ENCODE data around the gene NHLRC3. TPM values are rescaled to one million over a fixed set of nuclear protein-coding genes. Genes with fewer than 3 reads are reported as not detected.
"Not testable (repeated sequence)": the region's sequence is repeated elsewhere in the genome, so short reads cannot be mapped to it uniquely, and the experiment has no call there.

NHLRC3 gene
- 10 to 100 TPM in 2 of 4 donors, 1 to 10 TPM in 2; 5.9 to 24.5 (median 11.1) TPM for total RNA-seq

GRCh38 chr13:39037880-39038568 lies at the start of gene NHLRC3, which contains the start of gene PROSER1:
Gene NHLRC3 (plus strand): TSS chr13:39038456. CDS start chr13:39038640, 184 bp downstream.
Gene PROSER1 (minus strand): TSS chr13:39038089. CDS start chr13:39037242, 847 bp downstream.
- peak; percentile 94 to 95 for DNase-seq (ENCODE audit: low spot score in 2 of 2)
- peak within 1 kb of the TSS; percentile 83 for H3K4me3 ChIP-seq
- H3K9me3 ChIP-seq, result no peaks in the 10 kb centered on the region
- H3K27me3 ChIP-seq, result no peaks in the 10 kb centered on the region
- H3K27ac ChIP-seq, result peak within 1 kb of the TSS; percentile 82
- H3K4me1 ChIP-seq, result peaks cover 49% of the 10 kb centered on the region
- H3K36me3 ChIP-seq, result no peaks in the 10 kb centered on the region
- no peak for TF ChIP-seq CTCF (IDR thresholded peaks at IDR 0.05)
- no peak for TF ChIP-seq EP300 (IDR thresholded peaks at IDR 0.05)
- TF ChIP-seq POLR2A (IDR thresholded peaks at IDR 0.05), result no peak
- peak in 1 of 3 donors; percentile 45 for TF ChIP-seq POLR2AphosphoS5 (IDR thresholded peaks at IDR 0.05)
- WGBS, result under 1% methylated on average over 28 of the region's 41 CpGs

- Histone ChIP-seq H3K4me3 (no peak within 1 kb of the TSS), H3K27me3 (no peaks in the 10 kb centered on the region), H3K36me3 (no peaks in the 10 kb centered on the region), H3K4me1 (no peaks in the 10 kb centered on the region), H3K27ac (no peak within 1 kb of the TSS), H3K9me3 (no peaks in the 10 kb centered on the region)
- no peak for TF ChIP-seq CTCF (IDR thresholded peaks at IDR 0.05)
- TF ChIP-seq POLR2A (IDR thresholded peaks at IDR 0.05), result no peak
- TF ChIP-seq EP300 (IDR thresholded peaks at IDR 0.05), result no peak
- no peak for TF ChIP-seq POLR2AphosphoS5 (IDR thresholded peaks at IDR 0.05)
- DNase-seq (ENCODE audit: low spot score in 2 of 2), result no peak
Measured at GRCh38 chr13:38990693-38991092, 47.6 kb upstream of the NHLRC3 start, which contains the start of gene STOML3. Gene STOML3 (minus strand): TSS chr13:38990831. CDS start chr13:38990721, 110 bp downstream.

- no peaks in the 10 kb centered on the region for H3K9me3 ChIP-seq
- no peaks in the 10 kb centered on the region for H3K27me3 ChIP-seq
- no peaks in the 10 kb centered on the region for H3K36me3 ChIP-seq
- TF ChIP-seq EP300 (IDR thresholded peaks at IDR 0.05) (no peak), POLR2A (IDR thresholded peaks at IDR 0.05) (no peak), CTCF (IDR thresholded peaks at IDR 0.05) (no peak)
- H3K4me1 ChIP-seq, result no peaks in the 10 kb centered on the region
- 69% methylated on average over 4 of the region's 4 CpGs for WGBS
- H3K27ac ChIP-seq, result no peak overlapping the region
- H3K4me3 ChIP-seq, result no peak overlapping the region
- DNase-seq (ENCODE audit: low spot score in 2 of 2), result no peak
Measured at GRCh38 chr13:38993381-38993780, 44.9 kb upstream of the NHLRC3 start.

DNA sequence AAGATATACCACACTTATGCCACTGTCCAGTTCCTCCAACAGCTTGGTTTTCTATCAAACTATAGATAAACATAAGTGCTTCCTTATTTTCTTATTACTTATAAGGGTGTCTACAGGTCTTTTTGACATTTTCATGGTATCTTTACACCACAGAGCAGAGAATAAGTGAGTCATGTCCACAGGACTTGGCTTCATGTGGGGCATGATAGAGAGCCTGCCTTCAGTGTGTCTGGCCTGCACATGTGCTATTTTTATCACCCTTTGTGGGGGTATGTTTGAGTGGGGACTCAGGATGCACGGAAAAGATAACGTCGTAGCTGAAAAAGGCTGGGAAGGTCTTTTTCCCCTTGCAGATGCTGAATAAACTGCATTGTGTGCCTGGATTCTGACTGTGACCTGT lies 39.5 kb upstream of the NHLRC3 start:
- no peaks in the 10 kb centered on the region for H3K4me1 ChIP-seq
- no peak for DNase-seq (ENCODE audit: low spot score in 2 of 2)
- H3K27ac ChIP-seq, result no peak overlapping the region
- H3K27me3 ChIP-seq, result no peaks in the 10 kb centered on the region
- WGBS, result 71% methylated on average over 3 of the region's 3 CpGs
- H3K36me3 ChIP-seq, result no peaks in the 10 kb centered on the region
- TF ChIP-seq EP300 (IDR thresholded peaks at IDR 0.05) (no peak), CTCF (IDR thresholded peaks at IDR 0.05) (no peak), POLR2AphosphoS5 (IDR thresholded peaks at IDR 0.05) (no peak), POLR2A (IDR thresholded peaks at IDR 0.05) (no peak)
- no peaks in the 10 kb centered on the region for H3K9me3 ChIP-seq
- no peak overlapping the region for H3K4me3 ChIP-seq

DNA sequence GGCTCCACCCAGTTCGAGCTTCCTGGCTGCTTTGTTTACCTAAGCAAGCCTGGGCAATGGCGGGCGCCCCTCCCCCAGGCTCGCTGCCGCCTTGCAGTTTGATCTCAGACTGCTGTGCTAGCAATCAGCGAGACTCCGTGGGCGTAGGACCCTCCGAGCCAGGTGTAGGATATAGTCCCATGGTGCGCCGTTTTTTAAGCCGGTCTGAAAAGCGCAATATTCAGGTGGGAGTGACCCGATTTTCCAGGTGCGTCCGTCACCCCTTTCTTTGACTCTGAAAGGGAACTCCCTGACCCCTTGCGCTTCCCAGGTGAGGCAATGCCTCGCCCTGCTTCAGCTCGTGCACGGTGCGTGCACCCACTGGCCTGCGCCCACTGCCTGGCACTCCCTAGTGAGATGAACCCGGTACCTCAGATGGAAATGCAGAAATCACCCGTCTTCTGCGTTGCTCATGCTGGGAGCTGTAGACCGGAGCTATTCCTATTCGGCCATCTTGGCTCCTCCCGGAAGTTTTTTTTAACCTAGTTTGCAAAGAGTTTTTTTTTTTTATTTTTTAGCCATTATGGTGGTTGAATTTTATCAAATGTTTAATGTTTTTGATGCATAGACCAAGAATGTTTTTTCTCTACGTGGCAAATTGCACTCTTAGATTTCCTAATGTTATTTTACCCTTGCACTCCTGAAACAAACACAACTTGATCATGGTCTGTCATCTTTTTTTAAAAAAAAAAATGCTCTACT lies 31.7 kb upstream of the NHLRC3 start:
- H3K4me1 ChIP-seq; H3K9me3 ChIP-seq; H3K27ac ChIP-seq; H3K27me3 ChIP-seq; DNase-seq (ENCODE audit: low spot score in 2 of 2): not testable (repeated sequence)
- WGBS, result 68% methylated on average over 23 of the region's 29 CpGs
- Histone ChIP-seq H3K4me3 (peak overlapping the region; percentile 26), H3K36me3 (peaks cover 16% of the 10 kb centered on the region)
